ENCODE measurements around the gene NARS2. TPM values are rescaled to one million over a fixed set of nuclear protein-coding genes. Genes with fewer than 3 reads are reported as not detected.

NARS2 gene
- total and polyA plus RNA-seq, 9 of the 15 experiments (the other 6 are each of a cell fraction or from before 2014, with no cell fraction given): 26.8 to 48.0 (median 34.2) TPM

- TF ChIP-seq SFPQ (IDR thresholded peaks at IDR 0.05; ENCODE audit: low read depth, low read length) (no peak), ILF3 (IDR thresholded peaks at IDR 0.05; ENCODE audit: borderline replicate concordance) (no peak), PPARD (CRISPR knock-in tag; IDR thresholded peaks at IDR 0.05) (no peak), SMARCC2 (IDR thresholded peaks at IDR 0.05; ENCODE audit: low read depth) (no peak), ZNF3 (CRISPR knock-in tag; IDR thresholded peaks at IDR 0.05) (no peak), DDX20 (tag; IDR thresholded peaks at IDR 0.05; ENCODE audit: low read depth) (no peak), ZNF277 (CRISPR knock-in tag; IDR thresholded peaks at IDR 0.05; ENCODE audit: borderline replicate concordance) (no peak), RBM17 (IDR thresholded peaks at IDR 0.05; ENCODE audit: borderline replicate concordance, low read depth, low read length) (no peak), FOSL1 (tag; conservative IDR thresholded peaks at IDR 0.05) (peak; percentile 96), MEIS2 (IDR thresholded peaks at IDR 0.05; ENCODE audit: partially characterized antibody) (no peak), ZNF239 (CRISPR knock-in tag; IDR thresholded peaks at IDR 0.05) (no peak), ZNF134 (CRISPR knock-in tag; conservative IDR thresholded peaks at IDR 0.05) (no peak), KLF13 (tag; IDR thresholded peaks at IDR 0.05; ENCODE audit: borderline replicate concordance, low read depth) (no peak), LCOR (CRISPR knock-in tag; IDR thresholded peaks at IDR 0.05) (peak; percentile 77; the same call in 1 of the 2 replicates), ZBTB9 (CRISPR knock-in tag; IDR thresholded peaks at IDR 0.05) (0 out of 2 replicates have a peak, but pooled peaks have one; percentile 7), THRAP3 (IDR thresholded peaks at IDR 0.05; ENCODE audit: borderline replicate concordance) (no peak)
- TF ChIP-seq, protein P1, sequence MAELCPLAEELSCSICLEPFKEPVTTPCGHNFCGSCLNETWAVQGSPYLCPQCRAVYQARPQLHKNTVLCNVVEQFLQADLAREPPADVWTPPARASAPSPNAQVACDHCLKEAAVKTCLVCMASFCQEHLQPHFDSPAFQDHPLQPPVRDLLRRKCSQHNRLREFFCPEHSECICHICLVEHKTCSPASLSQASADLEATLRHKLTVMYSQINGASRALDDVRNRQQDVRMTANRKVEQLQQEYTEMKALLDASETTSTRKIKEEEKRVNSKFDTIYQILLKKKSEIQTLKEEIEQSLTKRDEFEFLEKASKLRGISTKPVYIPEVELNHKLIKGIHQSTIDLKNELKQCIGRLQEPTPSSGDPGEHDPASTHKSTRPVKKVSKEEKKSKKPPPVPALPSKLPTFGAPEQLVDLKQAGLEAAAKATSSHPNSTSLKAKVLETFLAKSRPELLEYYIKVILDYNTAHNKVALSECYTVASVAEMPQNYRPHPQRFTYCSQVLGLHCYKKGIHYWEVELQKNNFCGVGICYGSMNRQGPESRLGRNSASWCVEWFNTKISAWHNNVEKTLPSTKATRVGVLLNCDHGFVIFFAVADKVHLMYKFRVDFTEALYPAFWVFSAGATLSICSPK (IDR thresholded peaks at IDR 0.05; ENCODE audit: borderline replicate concordance): 0 out of 2 replicates have a peak, but pooled peaks have one; percentile 35
- TF ChIP-seq, protein P2, sequence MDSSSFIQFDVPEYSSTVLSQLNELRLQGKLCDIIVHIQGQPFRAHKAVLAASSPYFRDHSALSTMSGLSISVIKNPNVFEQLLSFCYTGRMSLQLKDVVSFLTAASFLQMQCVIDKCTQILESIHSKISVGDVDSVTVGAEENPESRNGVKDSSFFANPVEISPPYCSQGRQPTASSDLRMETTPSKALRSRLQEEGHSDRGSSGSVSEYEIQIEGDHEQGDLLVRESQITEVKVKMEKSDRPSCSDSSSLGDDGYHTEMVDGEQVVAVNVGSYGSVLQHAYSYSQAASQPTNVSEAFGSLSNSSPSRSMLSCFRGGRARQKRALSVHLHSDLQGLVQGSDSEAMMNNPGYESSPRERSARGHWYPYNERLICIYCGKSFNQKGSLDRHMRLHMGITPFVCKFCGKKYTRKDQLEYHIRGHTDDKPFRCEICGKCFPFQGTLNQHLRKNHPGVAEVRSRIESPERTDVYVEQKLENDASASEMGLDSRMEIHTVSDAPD (CRISPR knock-in tag; IDR thresholded peaks at IDR 0.05): no peak
These were observed 158.1 kb downstream of the NARS2 start (continued) for GRCh38 chr11:78416285-78417174.

Data from K562 (cell line).